HG03103 (cell line): ENCODE results near the gene OLA1.

Experiments used
- ATAC-seq: cut with Tn5 transposase; IDR thresholded peaks from one replicate; pipeline ENCODE4 v1.9.1; 2021; ENCODE audit warnings: low read depth; ENCODE audit not compliant: unreplicated experiment

OLA1 gene

DNA sequence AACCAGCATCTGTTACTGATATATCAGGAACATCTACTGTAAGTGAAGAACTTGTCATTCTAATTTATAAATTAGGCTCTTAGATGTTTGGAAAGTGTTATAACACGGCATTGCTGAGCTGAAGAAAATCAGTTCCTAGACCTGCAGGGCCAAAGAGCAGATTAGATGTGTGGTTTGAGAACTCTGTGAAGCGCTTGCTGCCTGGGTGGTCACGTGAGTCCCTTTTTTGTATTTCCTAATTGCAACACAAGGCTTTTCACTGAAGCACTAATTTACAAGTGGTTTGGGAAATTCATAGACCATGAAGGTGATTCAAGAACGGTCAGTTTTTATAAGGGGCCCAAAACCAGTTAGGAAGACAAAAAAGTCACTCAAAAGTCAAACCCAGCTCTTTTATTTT, 176.3 kb downstream of the OLA1 start:
- no peak for ATAC-seq

- ATAC-seq: no peak
Measured at GRCh38 chr2:174071321-174071720, 177.0 kb downstream of the OLA1 start.

DNA sequence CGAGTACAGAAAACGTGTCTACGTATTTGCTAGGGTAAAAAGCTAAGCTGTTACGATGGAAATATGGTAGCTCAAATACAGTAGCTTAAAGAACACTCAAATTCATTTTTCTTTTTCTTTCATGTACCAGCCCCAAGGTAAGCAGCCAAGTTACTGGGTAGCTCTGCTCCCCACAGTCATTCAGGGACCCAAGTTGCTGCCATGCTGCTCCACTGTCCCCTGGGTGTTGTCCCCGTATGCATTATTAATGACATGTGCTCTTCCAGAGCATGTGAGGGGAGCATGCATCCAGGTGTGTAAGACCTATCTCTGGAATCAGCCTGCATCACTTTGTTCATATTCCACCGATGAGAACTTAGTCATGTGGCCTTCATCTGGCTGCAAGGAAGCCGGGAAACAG, 178.1 kb downstream of the OLA1 start:
- no peak for ATAC-seq

GRCh38 chr2:174067815-174068214, 180.5 kb downstream of the OLA1 start:
- ATAC-seq: no peak

GRCh38 chr2:174066871-174067270, 181.5 kb downstream of the OLA1 start:
- ATAC-seq: no peak

DNA sequence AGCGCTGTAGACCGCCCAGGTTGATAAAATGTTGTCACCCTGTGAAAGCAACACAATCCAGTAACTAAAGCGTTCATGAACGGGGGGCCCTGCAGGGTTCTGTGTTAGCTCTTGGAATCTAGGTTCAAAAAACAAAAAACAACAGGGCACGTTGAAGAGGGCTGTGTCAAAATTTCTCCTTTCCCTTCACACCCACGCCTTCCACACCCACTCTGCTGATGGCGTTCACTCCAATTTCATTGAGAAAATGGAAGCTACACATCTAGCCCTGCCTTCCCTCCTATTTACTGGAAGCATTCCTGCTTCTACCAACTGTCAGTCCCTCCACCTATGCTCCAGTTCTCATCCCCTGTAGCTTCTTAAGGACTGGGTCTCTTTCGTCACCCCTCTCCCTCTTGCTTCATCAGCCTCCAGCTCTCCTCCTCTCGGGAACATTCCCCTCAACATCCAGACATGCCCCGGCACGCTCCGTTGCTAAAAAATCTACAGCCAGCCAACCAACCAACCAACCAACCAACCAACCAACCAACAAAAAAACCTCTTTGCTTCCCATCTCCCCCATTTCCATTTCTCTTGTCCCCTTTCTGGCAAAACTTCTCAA, 184.7 kb downstream of the OLA1 start:
- ATAC-seq: no peak

GRCh38 chr2:174062934-174063333, 185.4 kb downstream of the OLA1 start:
- ATAC-seq: no peak

- no peak for ATAC-seq
Measured at GRCh38 chr2:174059884-174060244, 188.5 kb downstream of the OLA1 start.

GRCh38 chr2:174059178-174059883, 189.0 kb downstream of the OLA1 start:
- no peak for ATAC-seq

DNA sequence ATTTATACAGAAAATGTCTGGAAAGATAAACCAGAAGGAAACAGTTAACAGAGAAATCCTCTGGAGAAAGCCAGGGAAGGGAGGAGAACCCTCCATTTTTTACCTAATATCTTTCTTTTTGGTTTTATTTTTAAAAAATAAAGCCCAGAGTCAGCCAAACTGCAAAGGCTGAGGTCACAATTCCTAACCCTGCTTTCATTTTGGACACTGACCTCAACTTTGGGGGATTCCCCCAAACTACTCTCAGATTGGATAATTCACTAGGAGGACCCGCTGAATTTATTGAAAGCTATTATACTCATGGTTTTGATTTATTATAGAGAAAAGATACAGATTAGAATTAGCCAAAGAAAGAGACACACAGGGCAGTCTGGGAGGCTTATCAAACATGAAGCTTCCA, 189.9 kb downstream of the OLA1 start:
- no peak for ATAC-seq

DNA sequence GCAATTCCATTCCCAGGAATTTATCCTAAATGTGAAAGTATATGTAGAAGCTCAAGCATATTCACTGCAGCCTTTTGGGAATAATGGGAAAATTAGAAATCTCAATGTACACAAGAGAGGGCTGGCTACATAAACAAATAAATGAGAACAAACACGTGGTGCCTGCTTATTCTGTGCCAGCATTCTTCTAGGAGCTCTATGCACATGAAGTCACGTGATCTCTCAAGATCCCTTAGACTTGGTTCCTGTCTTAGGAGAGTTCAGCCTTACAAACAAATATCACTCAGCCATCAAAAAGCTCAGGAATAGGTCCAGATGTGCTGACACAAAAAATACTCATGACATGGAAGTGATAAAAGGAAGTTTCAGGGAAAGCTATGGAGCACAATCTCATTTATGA, 190.3 kb downstream of the OLA1 start:
- ATAC-seq: no peak

GRCh38 chr2:174054926-174055325, 193.4 kb downstream of the OLA1 start:
- ATAC-seq: no peak

- no peak for ATAC-seq
Measured at GRCh38 chr2:174053355-174054151, 194.8 kb downstream of the OLA1 start.

DNA sequence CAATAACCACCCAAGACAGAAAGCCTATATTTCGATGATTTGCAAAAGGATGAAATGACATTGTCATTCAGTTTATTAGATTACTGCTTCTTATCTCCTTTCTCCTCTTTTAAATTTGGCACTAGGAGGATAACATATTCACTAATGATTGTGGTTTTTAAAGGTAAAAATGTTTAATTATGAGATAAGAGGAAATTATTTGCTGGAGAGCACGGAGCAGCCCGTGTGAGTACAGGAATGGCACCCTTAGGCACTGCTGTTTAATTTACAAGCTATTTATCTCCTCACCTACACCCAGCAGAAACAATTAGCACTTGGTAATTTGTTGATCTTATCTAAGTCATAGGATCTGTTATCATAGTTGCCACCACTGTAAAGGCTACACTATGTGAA, 195.8 kb downstream of the OLA1 start:
- no peak for ATAC-seq

- ATAC-seq: no peak
Measured at GRCh38 chr2:174051741-174052583, 196.4 kb downstream of the OLA1 start.

- ATAC-seq: no peak
Measured at GRCh38 chr2:174051068-174051467, 197.3 kb downstream of the OLA1 start.

- ATAC-seq: no peak
Measured at GRCh38 chr2:174049895-174050294, 198.4 kb downstream of the OLA1 start.

DNA sequence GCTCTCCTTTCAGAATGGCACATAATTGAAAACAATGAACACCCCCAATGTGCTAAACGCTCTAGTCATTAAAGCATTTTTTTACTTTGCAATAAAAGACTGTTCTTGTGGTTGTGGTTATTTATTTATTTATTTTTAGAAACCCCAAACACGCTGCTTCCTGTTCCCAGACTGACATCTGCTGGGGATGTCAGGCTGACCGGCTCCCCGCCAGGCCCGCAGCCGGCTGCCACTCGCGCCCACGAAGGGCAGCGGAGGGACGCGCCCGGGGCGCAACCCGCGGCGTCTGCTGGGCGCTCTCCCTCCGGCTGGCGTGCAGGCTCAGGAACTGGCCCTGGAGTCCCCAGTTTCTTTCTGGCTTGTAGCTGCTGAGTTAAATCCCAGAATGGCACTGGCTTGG, 200.1 kb downstream of the OLA1 start:
- no peak for ATAC-seq

DNA sequence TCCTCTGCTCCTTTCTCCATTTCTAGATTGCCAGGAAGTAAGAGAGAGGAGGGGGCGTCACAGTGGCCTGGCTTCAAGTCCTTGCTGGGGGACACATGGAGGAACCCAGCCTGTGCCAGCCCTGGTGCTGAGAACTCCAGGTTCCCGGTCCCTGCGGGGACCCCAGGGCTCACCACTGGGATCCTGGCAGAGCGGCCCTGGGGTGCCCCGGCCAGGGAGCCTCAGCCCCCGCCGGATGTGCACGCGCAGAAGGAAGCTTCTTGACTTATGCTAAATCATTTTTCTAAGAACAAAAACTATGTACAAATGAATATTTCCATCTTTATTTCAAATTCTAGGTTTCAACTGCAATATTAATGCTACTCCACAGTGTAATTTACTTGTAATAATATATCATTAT, 200.6 kb downstream of the OLA1 start:
- ATAC-seq: no peak

DNA sequence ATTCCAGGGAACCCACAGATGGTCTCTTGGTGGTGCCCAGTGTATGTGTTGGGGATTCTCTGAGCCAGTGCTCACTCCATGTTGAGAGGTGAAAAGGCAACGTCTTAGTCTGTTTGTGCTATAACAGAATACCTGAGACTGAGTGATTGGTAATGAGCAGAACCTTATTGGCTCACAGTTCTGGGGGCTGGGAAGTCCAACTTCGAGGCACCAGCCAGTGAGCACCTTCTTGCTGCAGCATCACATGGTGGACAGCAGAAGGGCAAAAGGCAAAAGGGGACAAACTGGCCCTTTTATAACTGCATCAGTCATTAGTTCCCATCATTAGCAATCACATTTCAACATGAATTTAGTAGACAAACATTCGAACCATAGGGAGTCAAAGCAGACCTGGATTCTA, 202.2 kb downstream of the OLA1 start:
- no peak for ATAC-seq

GRCh38 chr2:174044556-174044955, 203.8 kb downstream of the OLA1 start:
- no peak for ATAC-seq
